GM18861 (cell line): Measurements from ENCODE around the gene MYB.
A peak's percentile ranks its signal among the peaks of the same experiment; 100 is the strongest.
"Not testable (repeated sequence)": the region's sequence is repeated elsewhere in the genome, so short reads cannot be mapped to it uniquely, and the experiment has no call there.

Experiments
- ATAC-seq: cut with Tn5 transposase; IDR thresholded peaks from one replicate; pipeline ENCODE4 v1.9.1; 2021; ENCODE audit not compliant: unreplicated experiment

Gene MYB

GRCh38 chr6:135163440-135163738 lies 17.7 kb upstream of the MYB start:
- peak; percentile 66 for ATAC-seq

GRCh38 chr6:135164387-135164786 lies 16.7 kb upstream of the MYB start:
- ATAC-seq, result not testable (repeated sequence)

GRCh38 chr6:135165031-135165430 lies 16.1 kb upstream of the MYB start:
- ATAC-seq, result no peak

- no peak for ATAC-seq
Measured at GRCh38 chr6:135166515-135166914, 14.6 kb upstream of the MYB start.

GRCh38 chr6:135167617-135168016 lies 13.5 kb upstream of the MYB start:
- no peak for ATAC-seq

GRCh38 chr6:135168766-135169165 lies 12.3 kb upstream of the MYB start:
- ATAC-seq, result no peak

- peak; percentile 10 for ATAC-seq
Measured at GRCh38 chr6:135170238-135170637, 10.9 kb upstream of the MYB start.

GRCh38 chr6:135170849-135171248 lies 10.3 kb upstream of the MYB start:
- ATAC-seq, result peak; percentile 51

GRCh38 chr6:135173242-135173988 lies 7.7 kb upstream of the MYB start:
- no peak for ATAC-seq

GRCh38 chr6:135173989-135174484 lies 7.1 kb upstream of the MYB start:
- ATAC-seq, result no peak

GRCh38 chr6:135176058-135176457 lies 5.0 kb upstream of the MYB start:
- ATAC-seq, result no peak

GRCh38 chr6:135176464-135176863 lies 4.6 kb upstream of the MYB start:
- ATAC-seq, result no peak

- no peak for ATAC-seq
Measured at GRCh38 chr6:135179372-135179771, 1.7 kb upstream of the MYB start.

- no peak for ATAC-seq
Measured at GRCh38 chr6:135179920-135180541, 1.1 kb upstream of the MYB start.

- ATAC-seq, result no peak
Measured at GRCh38 chr6:135181333-135182070, 394 bp downstream of the MYB start.

- peak; percentile 1 for ATAC-seq
Measured at GRCh38 chr6:135182071-135183001, 1.2 kb downstream of the MYB start.

GRCh38 chr6:135183002-135183531 lies 2.0 kb downstream of the MYB start:
- peak; percentile 25 for ATAC-seq

GRCh38 chr6:135183532-135184440 lies 2.7 kb downstream of the MYB start:
- ATAC-seq, result peak; percentile 37

- ATAC-seq, result no peak
Measured at GRCh38 chr6:135185483-135185882, 4.4 kb downstream of the MYB start.

- no peak for ATAC-seq
Measured at GRCh38 chr6:135186255-135186654, 5.1 kb downstream of the MYB start.
